Prostate gland (tissue), 2 donors: Measurements from ENCODE around the gene SAMD9. TPM values are rescaled to one million over a fixed set of nuclear protein-coding genes. Genes with fewer than 3 reads are reported as not detected.
"Not testable (repeated sequence)": the region's sequence is repeated elsewhere in the genome, so short reads cannot be mapped to it uniquely, and the experiment has no call there.

Experiments used
- DNase-seq: peaks from one replicate; pipeline ENCODE4 v3.0.0-alpha.2; 2019; ENCODE audit warnings: low spot score
- H3K27ac ChIP-seq, 2 donors: fragments of 200-600 bp; sonication (generic); 2 replicates each; pipeline ENCODE4 v1.5.1; 2017 to 2019
- H3K27me3 ChIP-seq: fragments of 200-600 bp; sonication (generic); replicated peaks from 2 replicates; pipeline ENCODE4 v1.5.1; 2019; ENCODE audit not compliant: insufficient read depth
- H3K36me3 ChIP-seq, 2 donors: fragments of 200-600 bp; sonication (generic); 1 replicate in 1 of 2; 2 replicates in 1 of 2; pipeline versions ENCODE4 v1.5.1 to v1.8.1; 2017 to 2019
- H3K4me1 ChIP-seq: fragments of 200-600 bp; sonication (generic); replicated peaks from 2 replicates; pipeline ENCODE4 v1.5.1; 2019
- H3K4me3 ChIP-seq, 2 donors: fragments of 200-600 bp; sonication (generic); 2 replicates each; pipeline ENCODE4 v1.5.1; 2017 to 2019
- H3K9me3 ChIP-seq: fragments of 200-600 bp; sonication (generic); 2 replicates; pipeline ENCODE4 v1.5.1; 2017
- CTCF ChIP-seq, 4 experiments: fragments of 200-600 bp in 2 of 4; fragments of 450-650 bp in 2 of 4; sonication (generic) in 2 of 4; IDR thresholded peaks; 1 replicate in 3 of 4; 2 replicates in 1 of 4; pipeline ENCODE4 v1.5.1; 2016 to 2019; ENCODE audit warnings: antibody characterized with exemption in 4 of 4, mild to moderate bottlenecking in 2 of 4, moderate library complexity in 2 of 4
- POLR2A ChIP-seq: fragments of 450-650 bp; IDR thresholded peaks from one replicate; pipeline ENCODE4 v1.6.1; 2016; ENCODE audit warnings: antibody characterized with exemption, mild to moderate bottlenecking
- POLR2AphosphoS5 ChIP-seq: sonication (generic); formaldehyde crosslinking; IDR thresholded peaks from one replicate; pipeline ENCODE4 v1.6.1; 2017; ENCODE audit warnings: antibody characterized with exemption
- WGBS: methylation state at CpG from one replicate; pipeline ENCODE4 v1.1.5; 2018; 5-methylcytosine and 5-hydroxymethylcytosine counted together
- intact Hi-C: fragments of 100-400 bp; cut with DNase I; formaldehyde crosslinking; loops from one replicate; pipeline ENCODE4 v1.14.2; 2022
- total RNA-seq, 2 donors: library from RNA; depleted of rRNA; stranded (reverse); fragments of >200 nt; gene quantifications; one replicate each; pipeline ENCODE4 v1.1.0, GENCODE V29; 2016

The SAMD9 gene
- total RNA-seq, 2 donors from 2014 or later, result 4.2 to 6.0 TPM

GRCh38 chr7:93097388-93097787 is 20.4 kb downstream of the SAMD9 start:
- no peak for DNase-seq
- Histone ChIP-seq H3K9me3 (no peaks in the 10 kb centered on the region), H3K4me1 (no peaks in the 10 kb centered on the region), H3K27me3 (no peaks in the 10 kb centered on the region), H3K4me3 (no peak overlapping the region), H3K27ac (no peak overlapping the region), H3K36me3 (no peaks in the 10 kb centered on the region)
- no peak for TF ChIP-seq POLR2AphosphoS5
- no peak for TF ChIP-seq POLR2A
- TF ChIP-seq CTCF (IDR thresholded peaks at IDR 0.05), result no peak
- intact Hi-C loops, result no loop called here
- WGBS, result 73% methylated on average over 2 of the region's 2 CpGs

DNA sequence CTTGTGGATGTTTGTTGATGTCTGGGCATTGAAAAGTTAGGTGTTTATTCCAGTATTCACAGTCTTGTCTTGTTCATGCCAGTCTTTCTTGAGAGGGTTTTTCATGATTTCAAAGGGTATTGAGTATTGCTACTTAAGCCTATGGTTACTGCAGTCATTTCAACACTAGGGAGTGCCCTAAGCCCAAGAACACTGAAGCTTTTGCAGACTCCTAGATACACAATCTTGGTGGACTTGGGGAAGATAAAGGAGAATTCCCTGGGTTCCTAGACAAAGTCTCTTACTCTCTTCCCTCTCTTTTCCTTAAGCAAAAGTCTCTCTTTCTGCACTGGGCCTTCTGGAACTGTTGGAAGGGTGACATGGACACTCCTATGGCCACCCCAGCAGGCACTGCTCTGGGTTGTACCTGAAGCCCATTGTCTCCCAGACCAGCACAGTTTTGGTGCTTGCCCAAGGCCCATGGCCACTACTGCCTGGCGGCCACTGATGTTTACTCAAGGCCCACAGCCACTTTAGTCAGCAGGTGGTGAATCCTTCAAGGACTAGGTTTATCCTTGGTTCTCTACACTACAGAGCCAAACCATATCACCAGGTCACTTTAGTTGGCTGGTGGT is 24.9 kb downstream of the SAMD9 start:
- no peak for DNase-seq

DNA sequence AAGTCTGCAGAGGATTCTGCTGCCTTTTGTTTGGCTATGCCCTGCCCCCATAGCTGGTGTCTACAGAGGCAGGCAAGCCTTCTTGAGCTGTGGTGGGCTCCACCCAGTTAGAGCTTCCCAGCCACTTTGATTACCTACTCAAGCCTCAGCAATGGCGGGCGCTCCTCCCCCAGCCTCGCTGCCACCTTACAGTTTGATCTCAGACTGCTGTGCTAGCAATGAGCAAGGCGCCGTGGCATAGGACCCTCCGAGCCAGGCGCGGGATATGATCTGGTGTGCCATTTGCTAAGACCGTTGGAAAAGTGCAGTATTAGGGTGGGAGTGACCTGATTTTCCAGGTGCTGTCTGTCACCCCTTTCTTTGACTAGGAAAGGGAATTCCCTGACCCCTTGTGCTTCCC is 44.4 kb downstream of the SAMD9 start:
- H3K4me3 ChIP-seq, H3K4me1 ChIP-seq, H3K27me3 ChIP-seq, intact Hi-C loops, H3K9me3 ChIP-seq, DNase-seq, H3K36me3 ChIP-seq, H3K27ac ChIP-seq: not testable (repeated sequence)
- 96% methylated on average over 9 of the region's 9 CpGs for WGBS

More for the DNA sequence above, 24.9 kb downstream of the SAMD9 start:
- H3K4me3 ChIP-seq, result no peak overlapping the region
- intact Hi-C loops, result no loop called here
- no peaks in the 10 kb centered on the region for H3K9me3 ChIP-seq
- TF ChIP-seq POLR2AphosphoS5 (no peak), CTCF (IDR thresholded peaks at IDR 0.05) (no peak), POLR2A (no peak)
- no peaks in the 10 kb centered on the region for H3K36me3 ChIP-seq
- H3K27ac ChIP-seq, result no peak overlapping the region
- no peaks in the 10 kb centered on the region for H3K4me1 ChIP-seq
- no peaks in the 10 kb centered on the region for H3K27me3 ChIP-seq
- WGBS, result 69% methylated on average over 1 of the region's 1 CpG

- WGBS, result 73% methylated on average over 4 of the region's 4 CpGs
- Histone ChIP-seq H3K4me1 (no peaks in the 10 kb centered on the region), H3K27me3 (no peaks in the 10 kb centered on the region), H3K4me3 (no peak overlapping the region), H3K36me3 (no peaks in the 10 kb centered on the region), H3K27ac (no peak overlapping the region), H3K9me3 (no peaks in the 10 kb centered on the region)
- no peak for TF ChIP-seq POLR2A
- no peak for TF ChIP-seq CTCF (IDR thresholded peaks at IDR 0.05)
- TF ChIP-seq POLR2AphosphoS5, result no peak
- intact Hi-C loops, result no loop called here
- DNase-seq, result no peak
These were observed 55.2 kb downstream of the SAMD9 start for GRCh38 chr7:93062599-93062998.

- no peak for DNase-seq
- Histone ChIP-seq H3K4me1 (no peaks in the 10 kb centered on the region), H3K4me3 (no peak overlapping the region), H3K36me3 (no peaks in the 10 kb centered on the region), H3K27ac (no peak overlapping the region), H3K27me3 (no peaks in the 10 kb centered on the region), H3K9me3 (no peaks in the 10 kb centered on the region)
- TF ChIP-seq POLR2AphosphoS5 (no peak), CTCF (IDR thresholded peaks at IDR 0.05) (no peak), POLR2A (no peak)
- intact Hi-C loops, result no loop called here
- WGBS, result 90% methylated on average over 5 of the region's 5 CpGs
These were observed 56.9 kb downstream of the SAMD9 start for GRCh38 chr7:93060865-93061264.
